Measurements from ENCODE around the gene PDCD4. TPM values are rescaled to one million over a fixed set of nuclear protein-coding genes. Genes with fewer than 3 reads are reported as not detected.

The PDCD4 gene
- total and polyA plus RNA-seq, 2 of the 8 experiments (the other 6 are each of a cell fraction or from before 2014, with no cell fraction given), result 3.3 to 26.8 TPM

GRCh38 chr10:110834629-110835301 lies 37.0 kb upstream of the PDCD4 start (continued):
- TF ChIP-seq CTBP2 (IDR thresholded peaks at IDR 0.05; ENCODE audit: borderline replicate concordance, insufficient read depth, insufficient read length, low read length) (no peak), CHD2 (IDR thresholded peaks at IDR 0.05; ENCODE audit: low read length) (no peak), BACH1 (IDR thresholded peaks at IDR 0.05; ENCODE audit: low read length) (no peak), JUND (IDR thresholded peaks at IDR 0.05; ENCODE audit: low read length) (no peak), TAF1 (IDR thresholded peaks at IDR 0.05; ENCODE audit: low read depth, low read length) (no peak), KDM5A (IDR thresholded peaks at IDR 0.05; ENCODE audit: low read length) (no peak), NRF1 (IDR thresholded peaks at IDR 0.05; ENCODE audit: low read depth, low read length) (no peak), RNF2 (IDR thresholded peaks at IDR 0.05; ENCODE audit: borderline replicate concordance, low read depth, low read length, missing control alignments, poor library complexity, severe bottlenecking) (no peak)
